IMR-90 (cell line): ENCODE measurements around the gene GNRH2. TPM values are rescaled to one million over a fixed set of nuclear protein-coding genes. Genes with fewer than 3 reads are reported as not detected.

ENCODE experiments used
- ATAC-seq: fragments of 200-7000 bp; cut with Tn5 transposase; 2 replicates; pipeline ENCODE4 v1.9.1; 2020; ENCODE audit warnings: low read depth, mild to moderate bottlenecking, moderate library complexity
- BruUV-seq: library from RNA; stranded (reverse); fragments of 400-500 nt; replicated peaks from 2 replicates; lab custom pipeline; 2021; lab: Mats Ljungman, UMichigan
- CTCF ChIA-PET: fragments of 300-600 bp; formaldehyde crosslinking; extraction: SDS; loops from one replicate; lab custom pipeline; 2021; ENCODE audit warnings: antibody characterized with exemption; lab: Yijun Ruan, JAX
- POLR2A ChIA-PET: fragments of 300-600 bp; sonication (Branson Sonifier 250); formaldehyde crosslinking; loops from one replicate; lab custom pipeline; 2022; ENCODE audit warnings: antibody characterized with exemption; ENCODE audit not compliant: unreplicated experiment; lab: Charles Lee
- DNase-seq: peaks from one replicate; pipeline ENCODE4 v3.0.0; 2013
- H2AFZ ChIP-seq: replicated peaks from 2 replicates; pipeline ENCODE3; 2013; ENCODE audit warnings: low read length, mild to moderate bottlenecking; ENCODE audit not compliant: poor library complexity
- H2AK5ac ChIP-seq: 2 replicates; pipeline ENCODE4 v1.6.1; 2013; ENCODE audit warnings: low read depth, low read length, inconsistent platforms
- H2AK9ac ChIP-seq: replicated peaks from 2 replicates; pipeline ENCODE3; 2013; ENCODE audit warnings: mild to moderate bottlenecking, low read depth, low read length, moderate library complexity; ENCODE audit not compliant: poor library complexity
- H2BK120ac ChIP-seq: 2 replicates; pipeline ENCODE4 v1.6.1; 2013; ENCODE audit warnings: low read depth, low read length, inconsistent platforms
- H2BK15ac ChIP-seq: 3 replicates; pipeline ENCODE4 v1.6.1; 2013; ENCODE audit warnings: low read depth, low read length, inconsistent platforms
- H2BK20ac ChIP-seq: 2 replicates; pipeline ENCODE4 v1.6.1; 2013; ENCODE audit warnings: low read depth, mild to moderate bottlenecking, inconsistent platforms, low read length, moderate library complexity
- H2BK5ac ChIP-seq: 2 replicates; pipeline ENCODE4 v1.6.1; 2013; ENCODE audit warnings: mild to moderate bottlenecking, low read depth, low read length, inconsistent platforms; ENCODE audit not compliant: poor library complexity, severe bottlenecking
- H3K14ac ChIP-seq: replicated peaks from 2 replicates; pipeline ENCODE4 v1.6.1; 2013; ENCODE audit warnings: low read depth, low read length, inconsistent platforms
- H3K18ac ChIP-seq: 2 replicates; pipeline ENCODE4 v1.6.1; 2013; ENCODE audit warnings: low read depth, low read length, control low read depth
- H3K23ac ChIP-seq: 2 replicates; pipeline ENCODE4 v1.6.1; 2013; ENCODE audit warnings: low read depth, low read length, inconsistent platforms
- H3K27ac ChIP-seq: 2 replicates; pipeline ENCODE4 v1.5.1; 2013; ENCODE audit warnings: mild to moderate bottlenecking, control low read depth, low read length; ENCODE audit not compliant: insufficient read depth
- H3K27me3 ChIP-seq: 2 replicates; pipeline ENCODE4 v1.6.1; 2013; ENCODE audit warnings: low read length; ENCODE audit not compliant: control insufficient read depth, insufficient read depth
- H3K36me3 ChIP-seq: 2 replicates; pipeline ENCODE4 v1.6.1; 2013; ENCODE audit warnings: low read length, mixed read lengths; ENCODE audit not compliant: control insufficient read depth, insufficient read depth
- H3K4ac ChIP-seq: 2 replicates; pipeline ENCODE4 v1.6.1; 2013; ENCODE audit warnings: low read depth, low read length, inconsistent platforms
- H3K4me1 ChIP-seq: 2 replicates; pipeline ENCODE4 v1.6.1; 2013; ENCODE audit warnings: low read length, mixed read lengths; ENCODE audit not compliant: control insufficient read depth, insufficient read depth
- H3K4me2 ChIP-seq: 2 replicates; pipeline ENCODE4 v1.6.1; 2013; ENCODE audit warnings: low read depth, mild to moderate bottlenecking, control low read depth, low read length, moderate library complexity
- H3K4me3 ChIP-seq: 2 replicates; pipeline ENCODE4 v1.5.1; 2013; ENCODE audit warnings: low read depth, mild to moderate bottlenecking, control low read depth, low read length, moderate library complexity; ENCODE audit not compliant: insufficient read depth
- H3K56ac ChIP-seq: 2 replicates; pipeline ENCODE4 v1.6.1; 2013; ENCODE audit warnings: low read length, inconsistent platforms; ENCODE audit not compliant: insufficient read depth; ENCODE audit errors: extremely low read depth
- H3K79me1 ChIP-seq, 2 experiments: 2 replicates each; pipeline ENCODE4 v1.6.1; 2013; ENCODE audit warnings: low read length in 2 of 2, inconsistent platforms in 1 of 2, low read depth in 1 of 2
- H3K9ac ChIP-seq: 2 replicates; pipeline ENCODE4 v1.6.1; 2013; ENCODE audit warnings: low read depth, low read length, control low read depth
- H3K9me1 ChIP-seq: 2 replicates; pipeline ENCODE4 v1.6.1; 2013; ENCODE audit warnings: low read length, inconsistent platforms; ENCODE audit not compliant: insufficient read depth
- H3K9me3 ChIP-seq: 2 replicates; pipeline ENCODE4 v1.6.1; 2013; ENCODE audit warnings: low read length; ENCODE audit not compliant: control insufficient read depth, insufficient read depth
- H4K20me1 ChIP-seq: 2 replicates; pipeline ENCODE4 v1.6.1; 2013; ENCODE audit warnings: low read length, inconsistent platforms; ENCODE audit not compliant: insufficient read depth
- H4K5ac ChIP-seq: 2 replicates; pipeline ENCODE4 v1.6.1; 2013; ENCODE audit warnings: mild to moderate bottlenecking, low read depth, low read length, control low read depth
- H4K8ac ChIP-seq, 2 experiments: 2 replicates each; pipeline ENCODE4 v1.6.1; 2013; ENCODE audit warnings: low read depth in 2 of 2, low read length in 2 of 2, control low read depth in 1 of 2, inconsistent platforms in 1 of 2
- H4K91ac ChIP-seq: 2 replicates; pipeline ENCODE4 v1.6.1; 2013; ENCODE audit warnings: low read depth, low read length, inconsistent platforms; ENCODE audit not compliant: insufficient read depth
- CEBPB ChIP-seq: IDR thresholded peaks from 2 replicates; pipeline ENCODE4 v1.6.1; 2012; ENCODE audit warnings: low read depth, low read length, improper control_type of control experiment
- CTCF ChIP-seq: conservative IDR thresholded peaks from 2 replicates; pipeline ENCODE4 v1.5.1; 2012; ENCODE audit warnings: mild to moderate bottlenecking, low read depth, low read length, improper control_type of control experiment
- MAFK ChIP-seq: IDR thresholded peaks from 2 replicates; pipeline ENCODE4 v1.6.1; 2012; ENCODE audit warnings: low read depth, low read length, improper control_type of control experiment
- MAZ ChIP-seq: IDR thresholded peaks from 2 replicates; pipeline ENCODE4 v1.6.1; 2012; ENCODE audit warnings: low read depth, mild to moderate bottlenecking, low read length, improper control_type of control experiment, moderate library complexity, borderline replicate concordance
- MXI1 ChIP-seq: IDR thresholded peaks from 2 replicates; pipeline ENCODE4 v1.6.1; 2012; ENCODE audit warnings: low read depth, mild to moderate bottlenecking, low read length, moderate library complexity, borderline replicate concordance
- NFE2L2 ChIP-seq: fragments of 150-350 bp; IDR thresholded peaks from 2 replicates; pipeline ENCODE4 v1.6.1; 2016; ENCODE audit warnings: low read depth, mild to moderate bottlenecking, low read length
- POLR2A ChIP-seq: IDR thresholded peaks from 2 replicates; pipeline ENCODE4 v1.6.1; 2012; ENCODE audit warnings: mild to moderate bottlenecking, low read depth, low read length
- RAD21 ChIP-seq: IDR thresholded peaks from 2 replicates; pipeline ENCODE4 v1.6.1; 2012; ENCODE audit warnings: low read length, improper control_type of control experiment
- RCOR1 ChIP-seq: IDR thresholded peaks from 2 replicates; pipeline ENCODE4 v1.6.1; 2012; ENCODE audit warnings: mild to moderate bottlenecking, low read length, improper control_type of control experiment; ENCODE audit not compliant: insufficient replicate concordance
- SMC3 ChIP-seq: fragments of 150-350 bp; IDR thresholded peaks from 2 replicates; pipeline ENCODE4 v1.6.1; 2016; ENCODE audit warnings: low read depth, mild to moderate bottlenecking, antibody characterized with exemption, low read length, moderate library complexity
- USF2 ChIP-seq: fragments of 150-350 bp; IDR thresholded peaks from 2 replicates; pipeline ENCODE4 v1.6.1; 2017; ENCODE audit warnings: mild to moderate bottlenecking, antibody characterized with exemption, low read length, low read depth
- WGBS, 2 experiments: methylation state at CpG; one replicate each; pipeline versions ENCODE4 v1.1.5 to v1.1.7; 2013; ENCODE audit warnings: missing lambda C conversion rate in 2 of 2; ENCODE audit not compliant: insufficient read length in 1 of 2; ENCODE audit errors: extremely low coverage in 2 of 2; 5-methylcytosine and 5-hydroxymethylcytosine counted together
- dilution Hi-C: fragments of 300-500 bp; cut with HindIII; formaldehyde crosslinking; loops from one replicate; pipeline ENCODE4 v1.14.3; 2018; ENCODE audit warnings: low sequenced_read_pairs; ENCODE audit not compliant: unreplicated experiment
- in situ Hi-C: fragments of 300-500 bp; cut with MboI; formaldehyde crosslinking; loops from 3 replicates; pipeline ENCODE4 v1.14.3; 2019; ENCODE audit warnings: low sequenced_read_pairs, inconsistent platforms, mixed read lengths
- intact Hi-C: fragments of 100-400 bp; cut with micrococcal nuclease; formaldehyde crosslinking; loops from 2 replicates; pipeline ENCODE4 v1.10.0; 2022
- polyA plus RNA-seq, 3 experiments: library from polyadenylated mRNA; depleted of rRNA; stranded (reverse); fragments of >200 nt; gene quantifications; 2 replicates each; pipeline ENCODE4 v1.2.3, GENCODE V29; 2012; ENCODE audit warnings: low replicate concordance in 1 of 3
- total RNA-seq: library from RNA; depleted of rRNA; stranded (reverse); fragments of >200 nt; gene quantifications from 2 replicates; pipeline ENCODE4 v1.2.3, GENCODE V29; 2012

GNRH2 gene
- total and polyA plus RNA-seq, 2 of the 4 experiments (the other 2 are of a cell fraction), result 0.18 to 0.21 TPM

GRCh38 chr20:3071266-3071609 lies 27.8 kb downstream of the GNRH2 start:
- peaks cover 4% of the 10 kb centered on the region for H3K4me1 ChIP-seq
- dilution Hi-C loops, result no loop called here

More at GRCh38 chr20:3071266-3071609, 27.8 kb downstream of the GNRH2 start:
- H4K8ac ChIP-seq, result no peak overlapping the region
- no peak overlapping the region for H2BK5ac ChIP-seq
- no peak for TF ChIP-seq CEBPB
- no peak for TF ChIP-seq SMC3
- no peak for TF ChIP-seq MAZ
- TF ChIP-seq CTCF, result no peak
- TF ChIP-seq NFE2L2, result no peak
- TF ChIP-seq POLR2A, result no peak
- TF ChIP-seq USF2, result no peak
- TF ChIP-seq RAD21, result no peak
- no peak for TF ChIP-seq MXI1
- TF ChIP-seq RCOR1, result no peak
- no peak for TF ChIP-seq MAFK
- H3K79me1 ChIP-seq, result no peaks in the 10 kb centered on the region
- no peak overlapping the region for H3K23ac ChIP-seq
- intact Hi-C loops (no loop called here), in situ Hi-C loops (no loop called here)
- no peak for DNase-seq
- CTCF ChIA-PET, result no interaction called here
- no peak overlapping the region for H2BK120ac ChIP-seq
- H2BK20ac ChIP-seq, result no peak overlapping the region
- no peaks in the 10 kb centered on the region for H4K20me1 ChIP-seq
- WGBS, 2 experiments, result 73% methylated on average over 3 of the region's 16 CpGs; no CpG with 5 or more reads in 1 of the 2 experiments
- no peak overlapping the region for H3K27ac ChIP-seq
- no peak overlapping the region for H4K5ac ChIP-seq
- peaks cover 4% of the 10 kb centered on the region; the same call in 1 of the 2 replicates for H3K9me1 ChIP-seq
- H4K91ac ChIP-seq, result no peak overlapping the region
- no peak overlapping the region for H3K4ac ChIP-seq
- no peak overlapping the region for H2AK5ac ChIP-seq
- no TSS peak for BruUV-seq
- POLR2A ChIA-PET, result no interaction called here
- peaks cover 32% of the 10 kb centered on the region for H3K27me3 ChIP-seq
- H3K4me2 ChIP-seq, result no peak overlapping the region
- H3K36me3 ChIP-seq, result no peaks in the 10 kb centered on the region
- H3K9me3 ChIP-seq, result no peaks in the 10 kb centered on the region
- H3K4me3 ChIP-seq, result no peak overlapping the region
- H2AFZ ChIP-seq, result peak overlapping the region; percentile 75
- H2BK15ac ChIP-seq, result no peak overlapping the region
- H2AK9ac ChIP-seq, result no peak overlapping the region
- no peak overlapping the region for H3K14ac ChIP-seq
- H3K9ac ChIP-seq, result no peak overlapping the region
- no peak overlapping the region for H3K18ac ChIP-seq
- ATAC-seq, result no peak
- H3K56ac ChIP-seq, result no peak overlapping the region
